ENCODE measurements around the gene PPP1R3A.

The PPP1R3A gene

DNA sequence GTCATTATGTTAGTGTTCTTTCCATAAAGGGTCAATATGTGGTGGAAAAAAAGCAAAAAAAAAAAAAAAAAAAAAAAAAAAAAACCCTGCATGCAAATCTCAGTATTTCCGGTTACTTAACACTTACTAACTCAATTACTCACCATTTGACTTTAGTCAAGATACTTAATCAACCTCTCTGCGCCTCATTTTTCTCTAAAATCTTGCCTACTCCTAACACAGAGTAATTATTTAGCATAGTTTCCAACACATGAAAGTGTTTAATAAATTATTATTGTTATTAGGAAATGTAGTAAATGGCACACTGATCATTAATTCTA is 27.8 kb downstream of the PPP1R3A start:
- DNase-seq (ENCODE audit: extremely low spot score), result no peak
- ChIA-PET CTCF (interaction anchor here (0.8 to 1.1 kb wide), 3 partner anchors 12 to 24 kb away, joined by 3 to 4 read pairs (median 3); no protein-coding TSS in a partner anchor), POLR2A (no interaction called here)
- TF ChIP-seq, protein P1, sequence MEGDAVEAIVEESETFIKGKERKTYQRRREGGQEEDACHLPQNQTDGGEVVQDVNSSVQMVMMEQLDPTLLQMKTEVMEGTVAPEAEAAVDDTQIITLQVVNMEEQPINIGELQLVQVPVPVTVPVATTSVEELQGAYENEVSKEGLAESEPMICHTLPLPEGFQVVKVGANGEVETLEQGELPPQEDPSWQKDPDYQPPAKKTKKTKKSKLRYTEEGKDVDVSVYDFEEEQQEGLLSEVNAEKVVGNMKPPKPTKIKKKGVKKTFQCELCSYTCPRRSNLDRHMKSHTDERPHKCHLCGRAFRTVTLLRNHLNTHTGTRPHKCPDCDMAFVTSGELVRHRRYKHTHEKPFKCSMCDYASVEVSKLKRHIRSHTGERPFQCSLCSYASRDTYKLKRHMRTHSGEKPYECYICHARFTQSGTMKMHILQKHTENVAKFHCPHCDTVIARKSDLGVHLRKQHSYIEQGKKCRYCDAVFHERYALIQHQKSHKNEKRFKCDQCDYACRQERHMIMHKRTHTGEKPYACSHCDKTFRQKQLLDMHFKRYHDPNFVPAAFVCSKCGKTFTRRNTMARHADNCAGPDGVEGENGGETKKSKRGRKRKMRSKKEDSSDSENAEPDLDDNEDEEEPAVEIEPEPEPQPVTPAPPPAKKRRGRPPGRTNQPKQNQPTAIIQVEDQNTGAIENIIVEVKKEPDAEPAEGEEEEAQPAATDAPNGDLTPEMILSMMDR (IDR thresholded peaks at IDR 0.05; ENCODE audit: control extremely low read depth, extremely low read depth, low read depth, missing control alignments), result no peak

DNA sequence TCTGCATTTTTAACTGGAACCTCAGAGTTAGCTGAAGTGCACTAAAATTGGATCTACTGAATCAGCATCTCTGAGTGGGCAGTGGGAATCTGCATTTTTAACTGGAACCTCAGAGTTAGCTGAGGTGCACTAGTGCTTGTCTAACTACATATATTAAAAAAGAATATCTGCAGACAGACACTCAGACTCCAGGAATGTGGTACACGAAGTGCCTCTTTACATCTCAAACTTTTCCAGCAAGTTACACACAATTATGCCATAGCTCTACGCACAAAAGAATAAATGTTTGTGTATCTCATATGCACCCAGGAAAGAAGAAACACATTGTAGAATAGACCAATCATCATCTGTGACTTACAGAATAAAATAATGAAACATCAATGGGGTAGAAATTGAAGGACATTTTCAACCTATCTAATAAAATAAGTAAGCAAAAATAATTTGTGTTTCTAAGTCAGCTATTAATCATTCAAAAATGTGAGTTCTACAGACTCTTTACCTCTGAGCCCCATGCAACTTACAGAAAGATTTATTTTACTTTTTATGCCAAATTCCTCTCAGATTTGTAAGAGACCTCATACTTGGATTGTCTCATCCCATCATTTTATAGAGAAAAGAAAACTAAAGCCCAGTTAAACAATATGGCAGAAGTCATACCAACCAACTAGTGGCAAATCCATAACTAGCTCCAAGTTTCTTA is 28.3 kb downstream of the PPP1R3A start:
- CTCF ChIA-PET, result interaction anchor here (0.8 to 1.1 kb wide), 3 partner anchors 12 to 23 kb away, joined by 3 to 4 read pairs (median 3); no protein-coding TSS in a partner anchor
- TF ChIP-seq, protein P1 (IDR thresholded peaks at IDR 0.05; ENCODE audit: control extremely low read depth, extremely low read depth, low read depth, missing control alignments), result no peak
- no peak for DNase-seq (ENCODE audit: extremely low spot score)
- POLR2A ChIA-PET, result no interaction called here

DNA sequence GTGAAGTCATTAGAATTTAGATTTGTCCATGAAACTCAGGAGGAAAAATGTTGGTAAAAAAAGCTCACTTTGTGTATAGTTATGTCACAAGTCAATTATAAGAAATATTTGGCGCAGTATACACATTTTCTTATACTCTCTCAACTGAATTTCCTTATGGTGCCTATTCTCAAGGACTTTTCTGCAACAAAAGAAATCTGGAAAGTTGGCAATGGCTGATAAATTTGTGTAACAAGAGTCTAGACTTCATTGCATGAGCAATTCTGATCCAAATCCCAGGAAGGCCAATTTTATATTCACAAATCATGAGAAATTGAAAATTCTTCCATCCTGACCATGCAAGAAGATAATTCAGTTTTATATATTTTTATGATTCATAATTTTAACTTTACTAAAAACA is 35.7 kb downstream of the PPP1R3A start:
- TF ChIP-seq, protein P1 (IDR thresholded peaks at IDR 0.05; ENCODE audit: control extremely low read depth, extremely low read depth, low read depth, missing control alignments), result no peak
- CTCF ChIA-PET, result no interaction called here
- POLR2A ChIA-PET, result no interaction called here
- no peak for DNase-seq (ENCODE audit: extremely low spot score)

DNA sequence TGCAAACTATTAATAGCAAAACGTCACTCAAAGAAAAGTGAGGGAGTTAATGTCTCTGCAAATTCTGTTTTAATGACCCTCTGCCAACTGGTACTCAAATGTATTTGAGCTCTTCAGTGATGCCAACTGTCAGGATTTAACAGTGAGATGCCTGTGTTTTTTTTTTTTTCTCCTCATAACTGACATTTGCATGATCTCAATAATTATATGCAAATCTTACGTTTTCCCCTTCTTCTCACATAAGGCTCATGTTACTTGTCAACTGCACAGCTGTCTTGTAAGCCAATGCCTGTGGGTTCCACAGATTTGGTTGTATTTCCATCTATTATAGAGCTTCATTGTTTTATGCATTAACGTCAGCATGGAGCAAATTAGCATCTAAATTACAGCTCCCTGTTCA is 38.2 kb downstream of the PPP1R3A start:
- CTCF ChIA-PET, result interaction anchor here (1.2 kb wide), 1 partner anchor 9 kb away, joined by 3 read pairs; no protein-coding TSS in a partner anchor
- TF ChIP-seq, protein P1 (IDR thresholded peaks at IDR 0.05; ENCODE audit: control extremely low read depth, extremely low read depth, low read depth, missing control alignments), result no peak
- no peak for DNase-seq (ENCODE audit: extremely low spot score)
- POLR2A ChIA-PET, result no interaction called here

DNA sequence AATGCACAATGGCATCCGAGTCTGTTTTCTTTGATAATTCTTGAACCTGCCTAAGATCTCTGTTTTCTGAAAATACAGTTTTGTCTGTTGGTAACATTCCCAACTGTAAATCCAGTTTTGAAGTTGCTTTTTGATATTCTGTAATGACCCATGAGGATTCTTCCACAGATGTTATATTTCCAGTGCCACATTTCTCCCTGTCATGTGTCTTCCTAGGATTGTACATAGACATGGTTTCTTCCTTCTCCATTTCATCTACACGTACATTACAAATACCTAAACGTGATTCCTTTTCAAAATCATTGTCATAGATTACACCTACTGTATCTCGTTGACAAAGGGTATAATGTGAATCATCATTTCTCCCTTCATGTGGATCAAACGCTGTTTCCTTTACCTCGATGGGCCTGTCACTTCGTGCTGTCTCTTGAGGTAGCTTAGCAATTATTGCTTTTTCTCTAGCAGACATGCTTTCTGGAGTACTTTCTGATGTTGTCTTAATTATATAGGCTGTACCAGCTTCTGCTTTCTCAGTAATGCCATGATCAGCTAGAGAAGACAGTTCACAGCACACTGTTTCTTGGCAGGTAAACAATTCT is 40.3 kb downstream of the PPP1R3A start:
- no peak for DNase-seq (ENCODE audit: extremely low spot score)
- CTCF ChIA-PET, result interaction anchor here (1.1 to 1.4 kb wide), 2 partner anchors 12 to 14 kb away, joined by 3 to 5 read pairs; no protein-coding TSS in a partner anchor
- POLR2A ChIA-PET, result no interaction called here
- TF ChIP-seq, protein P1 (IDR thresholded peaks at IDR 0.05; ENCODE audit: control extremely low read depth, extremely low read depth, low read depth, missing control alignments), result no peak

DNA sequence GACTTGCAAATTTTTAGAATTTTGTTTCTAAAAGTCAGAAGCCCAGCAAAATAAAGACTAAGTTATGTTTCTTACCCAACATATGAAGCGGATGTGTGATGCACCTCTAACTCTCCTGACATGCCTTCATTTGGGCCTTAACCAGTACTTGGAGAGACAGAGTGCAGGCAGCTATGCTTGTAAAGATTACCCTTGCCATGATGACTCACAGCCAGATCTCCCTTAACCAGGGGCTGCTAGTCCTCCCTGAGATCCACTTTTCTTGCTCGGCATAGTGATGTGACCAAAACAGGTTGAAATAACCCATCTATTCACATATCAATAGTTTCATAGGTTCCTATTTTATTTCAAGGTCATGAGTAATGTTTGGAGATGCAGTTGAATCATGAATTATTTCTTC is 43.6 kb downstream of the PPP1R3A start:
- POLR2A ChIA-PET, result no interaction called here
- TF ChIP-seq, protein P1 (IDR thresholded peaks at IDR 0.05; ENCODE audit: control extremely low read depth, extremely low read depth, low read depth, missing control alignments), result no peak
- DNase-seq (ENCODE audit: extremely low spot score), result no peak
- CTCF ChIA-PET, result no interaction called here

Measured in GM10248 (cell line).